ENCODE data around the gene SEC22A. TPM values are rescaled to one million over a fixed set of nuclear protein-coding genes. Genes with fewer than 3 reads are reported as not detected.
A peak's percentile ranks its signal among the peaks of the same experiment; 100 is the strongest.

Gene SEC22A
- total RNA-seq, 1 donor, result 27.9 TPM

- no peaks in the 10 kb centered on the region for H3K79me2 ChIP-seq (ENCODE audit: insufficient read depth, low read length)
- H3K4me1 ChIP-seq (ENCODE audit: insufficient read depth, low read length), result no peaks in the 10 kb centered on the region
- no peak overlapping the region for H2AFZ ChIP-seq (ENCODE audit: low read length)
- no peak for TF ChIP-seq CTCF (IDR thresholded peaks at IDR 0.05; ENCODE audit: extremely low read depth, low read depth, low read length)
- no peaks in the 10 kb centered on the region for H3K9me3 ChIP-seq (ENCODE audit: low read depth, low read length)
- no peak overlapping the region for H3K4me3 ChIP-seq (ENCODE audit: insufficient read depth, low read length)
- DNase-seq (ENCODE audit: insufficient read length, low spot score, missing footprints), result peak; percentile 44
- no peak overlapping the region for H3K27ac ChIP-seq (ENCODE audit: low read depth, low read length)
- H3K4me2 ChIP-seq (ENCODE audit: insufficient read depth, low read length), result no peak overlapping the region
- peaks cover 71% of the 10 kb centered on the region for H3K27me3 ChIP-seq (ENCODE audit: insufficient read depth, low read length)
- no peaks in the 10 kb centered on the region for H3K36me3 ChIP-seq (ENCODE audit: insufficient read depth, low read length)
- no peaks in the 10 kb centered on the region for H4K20me1 ChIP-seq (ENCODE audit: insufficient read depth, low read length)
Observed at GRCh38 chr3:123321806-123322205, 120.1 kb downstream of the SEC22A start.

DNA sequence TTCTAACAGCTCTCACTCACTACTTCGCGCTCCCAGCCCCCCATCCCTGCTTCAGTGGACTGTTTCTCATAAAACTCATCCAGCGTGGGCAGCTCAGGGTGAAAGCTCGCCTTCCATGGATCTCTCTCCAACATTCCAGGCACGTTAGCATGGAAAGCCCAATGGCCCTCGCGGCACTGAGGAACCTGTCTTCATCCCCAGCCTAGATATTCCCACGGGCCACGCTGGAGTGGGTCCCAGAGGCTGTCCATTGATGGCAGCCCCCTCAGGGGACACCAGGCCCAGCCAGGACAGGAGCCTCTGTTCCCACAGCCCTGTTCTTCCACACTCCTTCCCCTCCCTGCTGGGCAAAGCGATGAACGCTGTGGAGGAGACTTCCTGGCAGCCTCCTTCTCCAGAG, 121.1 kb downstream of the SEC22A start:
- peaks cover 68% of the 10 kb centered on the region for H3K27me3 ChIP-seq (ENCODE audit: insufficient read depth, low read length)
- no peak overlapping the region for H3K4me2 ChIP-seq (ENCODE audit: insufficient read depth, low read length)
- H3K9me3 ChIP-seq (ENCODE audit: low read depth, low read length), result no peaks in the 10 kb centered on the region
- DNase-seq (ENCODE audit: insufficient read length, low spot score, missing footprints), result peak; percentile 36
- no peaks in the 10 kb centered on the region for H3K36me3 ChIP-seq (ENCODE audit: insufficient read depth, low read length)
- no peak overlapping the region for H3K4me3 ChIP-seq (ENCODE audit: insufficient read depth, low read length)
- H3K27ac ChIP-seq (ENCODE audit: low read depth, low read length), result no peak overlapping the region
- H4K20me1 ChIP-seq (ENCODE audit: insufficient read depth, low read length), result no peaks in the 10 kb centered on the region
- TF ChIP-seq CTCF (IDR thresholded peaks at IDR 0.05; ENCODE audit: extremely low read depth, low read depth, low read length), result no peak
- H2AFZ ChIP-seq (ENCODE audit: low read length), result no peak overlapping the region
- no peaks in the 10 kb centered on the region for H3K79me2 ChIP-seq (ENCODE audit: insufficient read depth, low read length)
- no peaks in the 10 kb centered on the region for H3K4me1 ChIP-seq (ENCODE audit: insufficient read depth, low read length)

Other genes starting within 250 kb of the SEC22A start
- not detected in 2 replicates for gene SEMA5B, start 174.2 kb upstream of the SEC22A start, total RNA-seq
- gene PDIA5, start 134.9 kb upstream of the SEC22A start, total RNA-seq, result 54.3 and 54.5 TPM in 2 replicates
- gene ADCY5, start 247.1 kb downstream of the SEC22A start, total RNA-seq, result 0.59 and 0.72 TPM in 2 replicates